Kidney capillary endothelial cell (primary cell): ENCODE data around the gene ZFPL1.
A peak's percentile ranks its signal among the peaks of the same experiment; 100 is the strongest.
"Not testable (repeated sequence)": the region's sequence is repeated elsewhere in the genome, so short reads cannot be mapped to it uniquely, and the experiment has no call there.

ENCODE experiments used
- DNase-seq: peaks from one replicate; pipeline ENCODE4 v3.0.0-alpha.2; 2018; ENCODE audit warnings: low spot score

Gene ZFPL1

DNA sequence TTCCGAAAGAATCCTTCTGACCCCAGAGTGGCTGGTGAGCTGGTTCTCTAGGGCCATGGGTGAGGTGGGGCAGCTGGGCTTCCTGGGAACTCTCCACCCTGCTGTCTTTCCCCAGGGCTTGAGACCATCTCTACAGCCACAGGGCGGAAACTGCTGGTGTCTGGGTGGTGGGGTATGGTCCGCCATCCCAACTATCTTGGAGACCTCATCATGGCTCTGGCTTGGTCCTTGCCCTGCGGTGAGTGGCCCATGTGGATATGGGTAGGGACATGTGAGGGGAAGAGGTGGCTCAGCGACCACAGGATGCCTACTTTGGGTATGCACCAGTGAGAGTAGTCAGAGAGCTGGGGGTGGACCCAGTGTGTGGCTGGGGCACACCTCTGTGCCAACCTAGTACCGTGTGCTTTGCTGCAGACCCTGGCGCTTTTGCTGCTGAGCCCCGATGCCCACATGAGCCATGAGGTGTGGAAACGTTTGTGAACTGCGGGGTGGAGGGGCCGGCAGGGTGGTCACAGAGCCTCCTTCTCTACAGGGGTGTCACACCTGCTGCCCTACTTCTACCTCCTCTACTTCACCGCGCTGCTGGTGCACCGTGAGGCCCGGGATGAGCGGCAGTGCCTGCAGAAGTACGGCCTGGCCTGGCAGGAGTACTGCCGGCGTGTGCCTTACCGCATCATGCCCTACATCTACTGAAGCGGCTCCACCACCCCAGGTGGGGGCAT, 31.5 kb downstream of the ZFPL1 start:
- no peak for DNase-seq

- DNase-seq = peak; percentile 42
Measured at GRCh38 chr11:65116370-65117205, 32.6 kb downstream of the ZFPL1 start.

DNA sequence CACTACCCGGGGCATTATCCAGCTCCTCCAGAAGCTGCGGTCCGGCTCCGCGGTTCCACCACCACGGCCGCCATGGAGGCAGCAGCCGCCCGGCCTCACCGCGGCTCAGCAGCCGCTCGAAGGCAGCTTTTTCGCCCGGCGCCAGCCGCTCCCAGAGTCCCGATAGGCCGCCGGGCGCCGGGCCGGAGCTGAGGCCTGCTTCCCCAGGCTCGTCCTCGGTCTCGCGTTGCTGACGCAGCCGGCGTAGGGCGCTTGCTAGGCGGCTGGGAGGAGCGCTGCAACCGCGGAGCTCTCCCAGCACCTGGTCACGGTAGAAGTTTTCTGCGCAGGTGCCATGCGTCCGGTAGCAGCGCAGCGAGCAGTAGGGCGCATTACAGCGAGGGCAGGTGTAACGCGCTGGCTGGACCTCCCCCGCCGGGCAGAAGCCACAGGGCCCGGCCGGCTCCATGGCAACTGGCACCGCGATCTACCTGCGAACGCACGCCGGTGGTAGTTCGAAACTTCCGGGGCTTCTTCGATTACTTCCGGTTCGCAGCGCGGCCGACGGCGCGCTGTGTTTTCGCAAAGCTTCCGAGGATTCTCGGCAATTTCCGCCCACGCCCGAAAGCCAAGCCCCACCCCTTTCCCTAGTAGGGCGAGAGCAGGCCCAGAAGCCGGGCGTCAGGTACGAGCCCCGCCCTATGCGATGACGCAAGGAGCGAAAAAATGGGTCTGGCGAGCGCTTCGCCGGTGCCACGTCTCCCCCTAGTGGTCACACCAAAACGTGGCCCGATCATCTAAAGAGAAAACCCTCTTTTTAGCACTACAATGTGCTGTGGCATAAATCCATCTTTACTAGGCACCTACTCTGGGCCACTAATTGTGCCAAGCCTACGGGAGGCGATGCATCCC, 33.4 kb downstream of the ZFPL1 start, which contains the start of gene ZNHIT2:
TSS of gene ZNHIT2 (minus strand) at position 496 of the 891 bp plus-strand sequence. CDS start at position 448, 48 bp downstream.
- peak; percentile 97 for DNase-seq

- no peak for DNase-seq
Measured at GRCh38 chr11:65118097-65118837, 34.2 kb downstream of the ZFPL1 start.

DNA sequence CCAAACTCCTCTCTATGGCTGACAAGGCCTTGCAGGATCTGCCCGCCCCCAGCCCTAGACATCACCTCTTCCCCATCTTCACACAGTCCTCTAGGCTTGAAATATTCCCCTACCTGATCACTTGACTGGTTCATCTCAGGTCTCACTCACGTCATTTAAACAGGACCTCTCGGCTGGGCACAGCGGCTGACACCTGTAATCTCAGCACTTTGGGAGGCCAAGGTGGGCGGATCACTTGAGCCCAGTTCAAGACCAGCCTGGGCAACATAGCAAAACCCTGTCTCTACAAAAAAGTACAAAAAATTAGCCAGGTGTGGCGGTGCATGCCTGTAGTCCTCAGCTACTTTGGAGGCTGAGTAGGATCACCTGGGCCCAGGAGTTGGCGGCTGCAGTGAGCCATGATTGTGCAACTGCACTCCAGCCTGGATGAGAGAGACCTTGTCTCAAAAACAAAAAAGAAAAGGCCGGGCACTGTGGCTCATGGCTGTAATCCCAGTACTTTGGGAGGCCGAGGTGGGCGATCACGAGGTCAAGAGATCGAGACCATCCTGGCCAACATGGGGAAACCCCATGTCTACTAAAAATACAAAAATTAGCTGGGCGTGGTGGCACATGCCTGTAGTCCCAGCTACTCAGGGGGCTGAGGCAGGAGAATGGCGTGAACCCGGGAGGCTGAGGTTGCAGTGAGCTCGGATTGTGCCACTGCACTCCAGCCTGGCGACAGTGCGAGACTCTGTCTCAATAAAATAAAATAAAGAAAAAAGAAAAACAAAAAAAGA, 35.1 kb downstream of the ZFPL1 start:
- DNase-seq = not testable (repeated sequence)

DNA sequence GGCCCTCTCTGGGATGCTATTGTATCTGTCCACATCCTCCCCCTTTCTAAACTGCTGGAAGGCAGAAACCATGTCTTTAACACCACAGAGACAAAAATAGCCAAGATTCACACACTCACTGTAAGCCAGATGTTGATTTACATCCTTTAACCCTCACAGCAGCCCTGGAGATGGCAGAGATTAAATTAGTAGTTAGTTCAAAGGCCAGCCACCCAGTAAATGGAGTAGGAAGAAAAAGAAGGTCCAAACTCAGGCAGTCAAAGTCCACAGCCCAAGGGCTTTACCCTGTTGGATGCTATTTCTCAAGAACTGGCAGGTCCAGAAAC, 35.6 kb downstream of the ZFPL1 start:
- no peak for DNase-seq

DNA sequence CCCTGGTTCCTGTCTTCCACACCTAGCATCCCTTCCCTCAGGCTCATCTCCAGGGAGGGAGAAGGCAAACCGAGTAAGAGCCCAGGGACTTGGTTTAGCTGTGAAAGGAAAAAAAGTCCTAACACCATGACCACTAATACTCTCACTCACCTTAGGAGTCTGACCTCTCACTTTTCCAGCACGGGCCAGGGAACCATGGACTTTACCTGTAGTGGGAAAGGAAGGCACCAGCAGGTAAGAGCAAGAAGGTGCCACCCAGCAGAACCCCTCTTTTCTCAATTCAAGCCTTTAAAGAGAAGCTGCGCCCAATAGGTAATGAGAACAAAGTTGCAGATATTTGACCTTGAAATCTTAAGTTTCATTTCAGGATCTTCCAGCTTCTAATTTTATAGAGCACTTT, 36.8 kb downstream of the ZFPL1 start:
- no peak for DNase-seq

- no peak for DNase-seq
Measured at GRCh38 chr11:65121447-65121864, 37.4 kb downstream of the ZFPL1 start.

- peak; percentile 95 for DNase-seq
Measured at GRCh38 chr11:65121865-65122696, 38.1 kb downstream of the ZFPL1 start, which contains the start of the genes FAU and MRPL49. FAU (minus strand) TSS chr11:65122134; CDS start chr11:65121813, 321 bp downstream. MRPL49 (plus strand) TSS chr11:65122321; CDS start chr11:65122347, 26 bp downstream.

DNA sequence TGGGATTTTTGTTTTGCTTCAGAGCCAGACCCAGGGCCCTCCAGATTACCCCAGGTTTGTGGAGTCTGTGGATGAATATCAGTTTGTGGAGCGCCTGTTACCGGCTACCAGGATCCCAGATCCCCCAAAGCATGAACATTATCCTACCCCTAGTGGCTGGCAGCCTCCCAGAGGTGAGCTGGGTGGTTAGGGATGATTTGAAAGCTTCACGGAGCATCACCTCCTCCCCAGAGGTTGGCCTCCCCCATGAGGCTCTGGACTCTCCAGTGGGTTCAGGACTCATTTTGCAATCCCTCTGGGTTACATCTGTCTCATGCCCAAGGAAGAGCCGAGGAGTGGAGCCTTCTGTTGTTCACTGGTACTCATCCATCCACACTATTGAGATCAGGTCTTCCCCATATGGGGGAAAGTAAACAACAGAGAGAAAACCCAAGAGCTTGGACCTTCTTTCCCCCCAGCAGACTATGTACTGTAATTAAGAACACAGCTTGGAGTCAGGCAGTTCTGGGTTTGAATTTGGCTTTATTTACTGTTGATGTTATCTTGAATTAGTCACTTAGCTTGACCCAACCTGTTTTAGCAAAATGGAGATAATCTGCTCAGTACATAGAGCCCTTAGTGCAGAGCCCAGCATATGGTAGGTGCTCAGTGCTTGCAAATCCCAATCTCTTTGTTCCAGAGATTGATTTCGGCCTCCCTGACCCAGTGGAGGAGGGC, 40.6 kb downstream of the ZFPL1 start:
- no peak for DNase-seq

DNA sequence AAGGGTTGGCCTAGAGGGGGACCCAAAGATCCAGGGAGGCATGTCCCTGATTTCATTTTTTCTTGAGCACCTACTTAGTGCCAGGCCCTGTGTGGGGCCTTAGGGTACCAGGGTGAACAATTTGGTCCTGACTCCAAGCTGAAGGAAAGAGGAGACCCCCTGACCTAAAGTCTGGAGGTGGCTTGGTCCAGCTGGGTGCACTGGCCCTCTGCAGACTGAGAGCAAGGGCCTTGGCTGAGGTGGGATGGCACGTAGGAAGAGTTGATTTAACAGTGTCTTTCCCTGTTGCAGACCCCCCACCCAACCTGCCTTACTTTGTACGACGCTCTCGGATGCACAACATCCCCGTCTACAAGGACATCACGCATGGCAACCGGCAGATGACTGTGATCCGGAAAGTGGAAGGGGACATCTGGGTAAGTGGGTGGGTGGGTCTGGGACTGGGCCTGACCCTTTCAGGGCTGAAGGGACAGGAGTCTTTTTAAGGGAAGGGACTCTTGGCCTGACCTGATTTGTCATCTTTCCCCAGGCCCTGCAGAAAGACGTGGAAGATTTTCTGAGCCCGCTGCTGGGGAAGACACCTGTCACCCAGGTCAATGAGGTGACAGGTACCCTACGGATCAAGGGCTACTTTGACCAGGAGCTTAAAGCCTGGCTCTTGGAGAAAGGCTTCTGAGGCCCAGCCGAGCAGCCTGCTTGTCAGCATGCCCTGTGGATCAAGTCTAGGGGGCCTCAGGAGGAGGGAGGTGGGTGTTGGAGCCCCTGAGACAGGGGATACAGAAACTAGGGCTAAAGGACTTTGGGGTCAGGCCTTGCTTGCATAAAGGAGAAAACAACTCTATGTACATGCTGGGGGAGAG, 41.4 kb downstream of the ZFPL1 start:
- DNase-seq = no peak

GRCh38 chr11:65126624-65127274, 42.7 kb downstream of the ZFPL1 start:
- no peak for DNase-seq

GRCh38 chr11:65127473-65128181, 43.6 kb downstream of the ZFPL1 start:
- DNase-seq = no peak

GRCh38 chr11:65128182-65129145, 44.4 kb downstream of the ZFPL1 start:
- no peak for DNase-seq

GRCh38 chr11:65129649-65130441, 45.8 kb downstream of the ZFPL1 start:
- DNase-seq = no peak
